ENCODE data around the gene TRIM47. TPM values are rescaled to one million over a fixed set of nuclear protein-coding genes. Genes with fewer than 3 reads are reported as not detected.
A peak's percentile ranks its signal among the peaks of the same experiment; 100 is the strongest.

The TRIM47 gene
- total and polyA plus RNA-seq, 2 of the 13 experiments (the other 11 are each of a cell fraction or from before 2014, with no cell fraction given) = 33.5 to 82.0 TPM

DNA sequence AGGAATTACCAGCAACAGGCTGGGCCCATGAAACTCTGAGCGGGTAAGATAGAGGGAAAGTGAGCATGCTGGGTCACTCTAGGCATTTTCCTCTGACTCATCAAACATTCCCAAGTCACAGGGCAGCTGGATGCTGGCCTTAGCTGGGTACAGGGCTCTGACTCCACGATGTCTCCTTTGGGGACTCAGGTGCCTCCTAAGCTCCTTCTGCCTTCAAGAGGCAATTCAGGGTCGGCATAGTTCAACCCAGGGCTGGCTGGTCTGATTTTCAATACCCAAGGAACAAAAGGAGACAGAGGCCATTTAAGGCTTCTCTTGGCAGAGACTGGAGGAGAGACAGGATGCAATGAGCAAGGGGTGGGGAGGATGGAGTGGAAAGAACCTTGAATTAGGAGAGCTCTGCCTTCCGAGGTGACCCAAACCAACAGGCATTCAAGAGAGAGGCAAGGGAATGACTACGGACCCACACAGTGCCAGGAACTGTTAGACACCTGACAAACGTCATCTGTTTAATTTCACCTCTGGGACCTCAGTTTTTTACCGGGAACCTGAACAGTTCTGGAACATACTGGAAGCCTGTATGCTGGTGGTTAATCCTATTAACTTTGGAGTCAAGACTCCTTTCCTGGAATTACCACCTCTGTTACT is 24.2 kb downstream of the TRIM47 start (continued):
- TF ChIP-seq SMAD9 (CRISPR knock-in tag; IDR thresholded peaks at IDR 0.05) = no peak
- no peak for TF ChIP-seq SRSF1 (optimal IDR thresholded peaks at IDR 0.05; ENCODE audit: low read depth, low read length)
- no peak for TF ChIP-seq ZNF780A (CRISPR knock-in tag; IDR thresholded peaks at IDR 0.05)
- TF ChIP-seq, protein P1, sequence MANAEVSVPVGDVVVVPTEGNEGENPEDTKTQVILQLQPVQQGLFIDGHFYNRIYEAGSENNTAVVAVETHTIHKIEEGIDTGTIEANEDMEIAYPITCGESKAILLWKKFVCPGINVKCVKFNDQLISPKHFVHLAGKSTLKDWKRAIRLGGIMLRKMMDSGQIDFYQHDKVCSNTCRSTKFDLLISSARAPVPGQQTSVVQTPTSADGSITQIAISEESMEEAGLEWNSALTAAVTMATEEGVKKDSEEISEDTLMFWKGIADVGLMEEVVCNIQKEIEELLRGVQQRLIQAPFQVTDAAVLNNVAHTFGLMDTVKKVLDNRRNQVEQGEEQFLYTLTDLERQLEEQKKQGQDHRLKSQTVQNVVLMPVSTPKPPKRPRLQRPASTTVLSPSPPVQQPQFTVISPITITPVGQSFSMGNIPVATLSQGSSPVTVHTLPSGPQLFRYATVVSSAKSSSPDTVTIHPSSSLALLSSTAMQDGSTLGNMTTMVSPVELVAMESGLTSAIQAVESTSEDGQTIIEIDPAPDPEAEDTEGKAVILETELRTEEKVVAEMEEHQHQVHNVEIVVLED (CRISPR knock-in tag; IDR thresholded peaks at IDR 0.05; ENCODE audit: borderline replicate concordance) = no peak
- TF ChIP-seq, protein P2, sequence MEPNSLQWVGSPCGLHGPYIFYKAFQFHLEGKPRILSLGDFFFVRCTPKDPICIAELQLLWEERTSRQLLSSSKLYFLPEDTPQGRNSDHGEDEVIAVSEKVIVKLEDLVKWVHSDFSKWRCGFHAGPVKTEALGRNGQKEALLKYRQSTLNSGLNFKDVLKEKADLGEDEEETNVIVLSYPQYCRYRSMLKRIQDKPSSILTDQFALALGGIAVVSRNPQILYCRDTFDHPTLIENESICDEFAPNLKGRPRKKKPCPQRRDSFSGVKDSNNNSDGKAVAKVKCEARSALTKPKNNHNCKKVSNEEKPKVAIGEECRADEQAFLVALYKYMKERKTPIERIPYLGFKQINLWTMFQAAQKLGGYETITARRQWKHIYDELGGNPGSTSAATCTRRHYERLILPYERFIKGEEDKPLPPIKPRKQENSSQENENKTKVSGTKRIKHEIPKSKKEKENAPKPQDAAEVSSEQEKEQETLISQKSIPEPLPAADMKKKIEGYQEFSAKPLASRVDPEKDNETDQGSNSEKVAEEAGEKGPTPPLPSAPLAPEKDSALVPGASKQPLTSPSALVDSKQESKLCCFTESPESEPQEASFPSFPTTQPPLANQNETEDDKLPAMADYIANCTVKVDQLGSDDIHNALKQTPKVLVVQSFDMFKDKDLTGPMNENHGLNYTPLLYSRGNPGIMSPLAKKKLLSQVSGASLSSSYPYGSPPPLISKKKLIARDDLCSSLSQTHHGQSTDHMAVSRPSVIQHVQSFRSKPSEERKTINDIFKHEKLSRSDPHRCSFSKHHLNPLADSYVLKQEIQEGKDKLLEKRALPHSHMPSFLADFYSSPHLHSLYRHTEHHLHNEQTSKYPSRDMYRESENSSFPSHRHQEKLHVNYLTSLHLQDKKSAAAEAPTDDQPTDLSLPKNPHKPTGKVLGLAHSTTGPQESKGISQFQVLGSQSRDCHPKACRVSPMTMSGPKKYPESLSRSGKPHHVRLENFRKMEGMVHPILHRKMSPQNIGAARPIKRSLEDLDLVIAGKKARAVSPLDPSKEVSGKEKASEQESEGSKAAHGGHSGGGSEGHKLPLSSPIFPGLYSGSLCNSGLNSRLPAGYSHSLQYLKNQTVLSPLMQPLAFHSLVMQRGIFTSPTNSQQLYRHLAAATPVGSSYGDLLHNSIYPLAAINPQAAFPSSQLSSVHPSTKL (CRISPR knock-in tag; IDR thresholded peaks at IDR 0.05) = no peak
- TF ChIP-seq, protein P3, sequence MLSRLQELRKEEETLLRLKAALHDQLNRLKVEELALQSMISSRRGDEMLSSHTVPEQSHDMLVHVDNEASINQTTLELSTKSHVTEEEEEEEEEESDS (CRISPR knock-in tag; IDR thresholded peaks at IDR 0.05; ENCODE audit: borderline replicate concordance) = no peak
- no peak for TF ChIP-seq ZNF124 (CRISPR knock-in tag; IDR thresholded peaks at IDR 0.05)
- peak; percentile 18 for TF ChIP-seq XRCC5 (optimal IDR thresholded peaks at IDR 0.05; ENCODE audit: low read length)
- no peak for TF ChIP-seq ZNF615 (CRISPR knock-in tag; IDR thresholded peaks at IDR 0.05; ENCODE audit: borderline replicate concordance)
- TF ChIP-seq, protein P4, sequence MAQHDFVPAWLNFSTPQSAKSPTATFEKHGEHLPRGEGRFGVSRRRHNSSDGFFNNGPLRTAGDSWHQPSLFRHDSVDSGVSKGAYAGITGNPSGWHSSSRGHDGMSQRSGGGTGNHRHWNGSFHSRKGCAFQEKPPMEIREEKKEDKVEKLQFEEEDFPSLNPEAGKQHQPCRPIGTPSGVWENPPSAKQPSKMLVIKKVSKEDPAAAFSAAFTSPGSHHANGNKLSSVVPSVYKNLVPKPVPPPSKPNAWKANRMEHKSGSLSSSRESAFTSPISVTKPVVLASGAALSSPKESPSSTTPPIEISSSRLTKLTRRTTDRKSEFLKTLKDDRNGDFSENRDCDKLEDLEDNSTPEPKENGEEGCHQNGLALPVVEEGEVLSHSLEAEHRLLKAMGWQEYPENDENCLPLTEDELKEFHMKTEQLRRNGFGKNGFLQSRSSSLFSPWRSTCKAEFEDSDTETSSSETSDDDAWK (CRISPR knock-in tag; IDR thresholded peaks at IDR 0.05) = no peak
- no peak for TF ChIP-seq ZNF616 (CRISPR knock-in tag; IDR thresholded peaks at IDR 0.05; ENCODE audit: low read depth)
- no peak for TF ChIP-seq ZNF33A (CRISPR knock-in tag; IDR thresholded peaks at IDR 0.05; ENCODE audit: borderline replicate concordance)
- no peak for TF ChIP-seq PAF1 (CRISPR knock-in tag; IDR thresholded peaks at IDR 0.05)
- TF ChIP-seq, protein P5, sequence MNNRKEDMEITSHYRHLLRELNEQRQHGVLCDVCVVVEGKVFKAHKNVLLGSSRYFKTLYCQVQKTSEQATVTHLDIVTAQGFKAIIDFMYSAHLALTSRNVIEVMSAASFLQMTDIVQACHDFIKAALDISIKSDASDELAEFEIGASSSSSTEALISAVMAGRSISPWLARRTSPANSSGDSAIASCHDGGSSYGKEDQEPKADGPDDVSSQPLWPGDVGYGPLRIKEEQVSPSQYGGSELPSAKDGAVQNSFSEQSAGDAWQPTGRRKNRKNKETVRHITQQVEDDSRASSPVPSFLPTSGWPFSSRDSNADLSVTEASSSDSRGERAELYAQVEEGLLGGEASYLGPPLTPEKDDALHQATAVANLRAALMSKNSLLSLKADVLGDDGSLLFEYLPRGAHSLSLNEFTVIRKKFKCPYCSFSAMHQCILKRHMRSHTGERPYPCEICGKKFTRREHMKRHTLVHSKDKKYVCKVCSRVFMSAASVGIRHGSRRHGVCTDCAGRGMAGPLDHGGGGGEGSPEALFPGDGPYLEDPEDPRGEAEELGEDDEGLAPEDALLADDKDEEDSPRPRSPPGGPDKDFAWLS (CRISPR knock-in tag; IDR thresholded peaks at IDR 0.05; ENCODE audit: borderline replicate concordance) = no peak
- TF ChIP-seq, protein P6, sequence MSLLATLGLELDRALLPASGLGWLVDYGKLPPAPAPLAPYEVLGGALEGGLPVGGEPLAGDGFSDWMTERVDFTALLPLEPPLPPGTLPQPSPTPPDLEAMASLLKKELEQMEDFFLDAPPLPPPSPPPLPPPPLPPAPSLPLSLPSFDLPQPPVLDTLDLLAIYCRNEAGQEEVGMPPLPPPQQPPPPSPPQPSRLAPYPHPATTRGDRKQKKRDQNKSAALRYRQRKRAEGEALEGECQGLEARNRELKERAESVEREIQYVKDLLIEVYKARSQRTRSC (CRISPR knock-in tag; IDR thresholded peaks at IDR 0.05; ENCODE audit: low read depth) = no peak
- TF ChIP-seq TBP (CRISPR knock-in tag; IDR thresholded peaks at IDR 0.05) = no peak
- no peak for TF ChIP-seq ZNF101 (CRISPR knock-in tag; IDR thresholded peaks at IDR 0.05; ENCODE audit: borderline replicate concordance, low read depth)
- TF ChIP-seq ZNF205 (CRISPR knock-in tag; IDR thresholded peaks at IDR 0.05) = no peak

Data from HepG2 (cell line).